ENCODE data around the gene ECI1. TPM values are rescaled to one million over a fixed set of nuclear protein-coding genes. Genes with fewer than 3 reads are reported as not detected.

The ECI1 gene
- total and polyA plus RNA-seq, 2 of the 4 experiments (the other 2 are of a cell fraction): 20.3 to 30.1 TPM

DNA sequence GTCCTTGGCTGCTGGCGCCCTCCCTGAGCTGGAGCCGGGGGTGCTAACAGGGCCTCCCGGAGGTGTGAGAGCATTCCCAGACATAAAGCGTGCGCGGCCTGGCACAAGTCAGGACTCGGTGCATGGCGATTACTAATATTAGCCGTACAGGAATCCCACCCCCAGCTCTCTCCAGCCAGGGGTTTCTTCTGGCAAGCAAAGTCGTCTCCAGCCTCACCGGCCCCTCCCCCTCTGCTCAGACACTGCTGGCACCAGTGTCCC, 60.0 kb downstream of the ECI1 start:
- CTCF ChIA-PET: no interaction called here
- Histone ChIP-seq H4K8ac (ENCODE audit: low read depth in 2 of 2, low read length in 2 of 2) (no peak overlapping the region), H3K9me3 (ENCODE audit: control insufficient read depth, insufficient read depth, low read length) (no peaks in the 10 kb centered on the region), H2BK20ac (ENCODE audit: low read depth, low read length) (no peak overlapping the region), H2AK5ac (ENCODE audit: low read depth, low read length) (no peak overlapping the region), H4K91ac (ENCODE audit: insufficient read depth, low read depth, low read length) (no peak overlapping the region), H3K4me3 (ENCODE audit: insufficient read depth, low read depth, low read length) (no peak overlapping the region), H4K5ac (ENCODE audit: low read depth, low read length) (no peak overlapping the region), H2BK5ac (ENCODE audit: low read depth, low read length, poor library complexity, severe bottlenecking) (no peak overlapping the region), H2AK9ac (replicated peaks; ENCODE audit: low read depth, low read length, poor library complexity) (no peak overlapping the region), H3K4me2 (ENCODE audit: low read depth, low read length) (no peak overlapping the region), H2BK120ac (ENCODE audit: low read depth, low read length) (no peak overlapping the region), H3K36me3 (ENCODE audit: control insufficient read depth, insufficient read depth, low read length) (no peaks in the 10 kb centered on the region), H3K4me1 (ENCODE audit: control insufficient read depth, insufficient read depth, low read length) (no peaks in the 10 kb centered on the region), H3K9me1 (ENCODE audit: insufficient read depth, low read length) (no peaks in the 10 kb centered on the region), H4K20me1 (ENCODE audit: insufficient read depth, low read length) (no peaks in the 10 kb centered on the region), H3K23ac (ENCODE audit: low read depth, low read length) (no peak overlapping the region), H3K14ac (replicated peaks; ENCODE audit: low read depth, low read length) (no peak overlapping the region), H3K27ac (ENCODE audit: insufficient read depth, low read length) (no peak overlapping the region), H2BK15ac (ENCODE audit: low read depth, low read length) (no peak overlapping the region), H3K56ac (ENCODE audit: extremely low read depth, insufficient read depth, low read length) (no peak overlapping the region), H3K9ac (ENCODE audit: low read depth, low read length) (no peak overlapping the region), H3K18ac (ENCODE audit: low read depth, low read length) (no peak overlapping the region), H2AFZ (replicated peaks; ENCODE audit: low read length, poor library complexity) (no peak overlapping the region), H3K27me3 (ENCODE audit: control insufficient read depth, insufficient read depth, low read length) (peaks cover 27% of the 10 kb centered on the region), H3K4ac (ENCODE audit: low read depth, low read length) (no peak overlapping the region), H3K79me1 (ENCODE audit: low read depth in 1 of 2, low read length in 2 of 2) (no peaks in the 10 kb centered on the region)
- ATAC-seq (ENCODE audit: low read depth) (no peak), DNase-seq (no peak)
- no TSS peak for BruUV-seq (replicated peaks)
- POLR2A ChIA-PET (ENCODE audit: unreplicated experiment): no interaction called here
- TF ChIP-seq RCOR1 (IDR thresholded peaks at IDR 0.05; ENCODE audit: insufficient replicate concordance, low read length) (no peak), MAFK (IDR thresholded peaks at IDR 0.05; ENCODE audit: low read depth, low read length) (no peak), SMC3 (IDR thresholded peaks at IDR 0.05; ENCODE audit: low read depth, low read length) (no peak), POLR2A (IDR thresholded peaks at IDR 0.05; ENCODE audit: low read depth, low read length) (no peak), RAD21 (IDR thresholded peaks at IDR 0.05; ENCODE audit: low read length) (no peak), MXI1 (IDR thresholded peaks at IDR 0.05; ENCODE audit: borderline replicate concordance, low read depth, low read length) (no peak), MAZ (IDR thresholded peaks at IDR 0.05; ENCODE audit: borderline replicate concordance, low read depth, low read length) (no peak)
- TF ChIP-seq, protein P1, sequence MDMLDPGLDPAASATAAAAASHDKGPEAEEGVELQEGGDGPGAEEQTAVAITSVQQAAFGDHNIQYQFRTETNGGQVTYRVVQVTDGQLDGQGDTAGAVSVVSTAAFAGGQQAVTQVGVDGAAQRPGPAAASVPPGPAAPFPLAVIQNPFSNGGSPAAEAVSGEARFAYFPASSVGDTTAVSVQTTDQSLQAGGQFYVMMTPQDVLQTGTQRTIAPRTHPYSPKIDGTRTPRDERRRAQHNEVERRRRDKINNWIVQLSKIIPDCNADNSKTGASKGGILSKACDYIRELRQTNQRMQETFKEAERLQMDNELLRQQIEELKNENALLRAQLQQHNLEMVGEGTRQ (IDR thresholded peaks at IDR 0.05; ENCODE audit: low read depth, low read length): no peak
- TF ChIP-seq, protein P2, sequence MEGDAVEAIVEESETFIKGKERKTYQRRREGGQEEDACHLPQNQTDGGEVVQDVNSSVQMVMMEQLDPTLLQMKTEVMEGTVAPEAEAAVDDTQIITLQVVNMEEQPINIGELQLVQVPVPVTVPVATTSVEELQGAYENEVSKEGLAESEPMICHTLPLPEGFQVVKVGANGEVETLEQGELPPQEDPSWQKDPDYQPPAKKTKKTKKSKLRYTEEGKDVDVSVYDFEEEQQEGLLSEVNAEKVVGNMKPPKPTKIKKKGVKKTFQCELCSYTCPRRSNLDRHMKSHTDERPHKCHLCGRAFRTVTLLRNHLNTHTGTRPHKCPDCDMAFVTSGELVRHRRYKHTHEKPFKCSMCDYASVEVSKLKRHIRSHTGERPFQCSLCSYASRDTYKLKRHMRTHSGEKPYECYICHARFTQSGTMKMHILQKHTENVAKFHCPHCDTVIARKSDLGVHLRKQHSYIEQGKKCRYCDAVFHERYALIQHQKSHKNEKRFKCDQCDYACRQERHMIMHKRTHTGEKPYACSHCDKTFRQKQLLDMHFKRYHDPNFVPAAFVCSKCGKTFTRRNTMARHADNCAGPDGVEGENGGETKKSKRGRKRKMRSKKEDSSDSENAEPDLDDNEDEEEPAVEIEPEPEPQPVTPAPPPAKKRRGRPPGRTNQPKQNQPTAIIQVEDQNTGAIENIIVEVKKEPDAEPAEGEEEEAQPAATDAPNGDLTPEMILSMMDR (conservative IDR thresholded peaks at IDR 0.05; ENCODE audit: low read depth, low read length): no peak
- in situ Hi-C loops (cut with MboI; ENCODE audit: low sequenced_read_pairs) (no loop called here), intact Hi-C loops (cut with micrococcal nuclease) (no loop called here), dilution Hi-C loops (cut with HindIII; ENCODE audit: low sequenced_read_pairs, unreplicated experiment) (no loop called here)
- WGBS, 2 experiments (ENCODE audit: extremely low coverage in 2 of 2, insufficient read length in 1 of 2): 84% methylated on average over 4 of the region's 11 CpGs; no CpG with 5 or more reads in 1 of the 2 experiments

All from IMR-90 (cell line).